ENCODE results near the gene ZNF653. TPM values are rescaled to one million over a fixed set of nuclear protein-coding genes. Genes with fewer than 3 reads are reported as not detected.
A peak's percentile ranks its signal among the peaks of the same experiment; 100 is the strongest.

The ZNF653 gene
- total RNA-seq, result 7.0 and 9.8 TPM in 2 replicates
- polyA plus RNA-seq, result 7.1 and 8.7 TPM in 2 replicates
- polyA plus RNA-seq (2011; cell fraction: cytosol; rRNA removed), result 8.4 and 10.9 TPM in 2 replicates
- polyA plus RNA-seq (2011; cell fraction: nucleus; rRNA removed), result 18.7 and 21.3 TPM in 2 replicates
- 5.3 and 5.9 TPM in 2 replicates for polyA plus RNA-seq (2012)
- 3.2 TPM in 2 replicates for polyA minus RNA-seq
- polyA minus RNA-seq (2011; cell fraction: cytosol; rRNA and poly(A)+ RNA removed), result 4.7 TPM
- 5.5 and 7.1 TPM in 2 replicates for polyA minus RNA-seq (2011; cell fraction: nucleus; rRNA and poly(A)+ RNA removed)
- Bru-seq, nascent RNA, result percentile 31 among the genes with signal in this experiment
- BruChase-seq, experiment 1, labeled RNA remaining after a 6-hour chase, result percentile 61 among the genes with signal in this experiment
- BruChase-seq, experiment 2, labeled RNA remaining after a 2-hour chase, result percentile 59 among the genes with signal in this experiment
- long read RNA-seq, partial matches to known transcripts, result 0 of 5 reads
- long read RNA-seq, other reads (novel, unspliced or antisense), result 3 of 5 reads

DNA sequence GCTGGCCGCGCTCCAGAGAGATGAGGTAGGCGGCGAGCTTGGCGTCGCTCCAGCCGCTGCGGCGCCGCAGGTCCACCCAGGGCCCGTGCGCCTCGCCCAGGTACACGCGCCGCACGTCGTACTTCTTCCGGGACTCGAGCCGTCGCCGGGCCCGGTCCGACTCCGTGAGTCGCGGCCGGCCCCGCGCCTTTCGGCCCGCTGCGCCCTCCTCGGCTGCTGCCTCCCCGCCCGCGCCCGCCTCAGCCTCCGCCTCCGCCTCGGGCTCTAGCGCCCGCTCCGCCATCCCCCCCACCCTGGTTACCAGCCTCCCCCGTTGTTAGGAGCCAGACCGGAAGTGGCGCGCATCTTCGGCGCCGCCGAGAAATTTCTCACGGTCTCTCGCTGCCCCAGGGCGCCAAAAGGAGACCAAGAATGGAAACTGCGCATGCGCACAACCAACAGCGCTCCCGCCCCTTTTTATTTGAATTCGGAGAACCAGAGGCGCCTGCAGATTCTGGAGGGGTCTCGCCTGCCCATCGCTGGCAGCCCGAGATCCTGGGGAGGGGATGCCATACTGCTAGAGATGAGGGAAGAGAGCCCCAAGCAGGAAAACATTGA, at the start of gene ZNF653:
Gene ZNF653, minus strand, starts transcription at position 336 of the 597 bp plus-strand sequence. Its CDS starts 53 bp downstream, at position 283.
- peak within 1 kb of the TSS; percentile 89 for H3K4me2 ChIP-seq (ENCODE audit: insufficient read depth, low read length)
- FAIRE-seq, result peak; percentile 90
- no peak for TF ChIP-seq CTCF (IDR thresholded peaks at IDR 0.05; ENCODE audit: extremely low read depth in 1 of 2, insufficient read depth in 1 of 2, low read depth in 1 of 2, low read length in 2 of 2)
- TF ChIP-seq POLR2AphosphoS5 (IDR thresholded peaks at IDR 0.05; ENCODE audit: insufficient read depth, low read depth, low read length), result peak; percentile 88
- intact Hi-C loops (cut with micrococcal nuclease) (loop anchor here (1.0 kb wide), 2 partner anchors 24 to 54 kb away; partner anchors contain the start of genes ECSIT and ELOF1), dilution Hi-C loops (cut with MboI; ENCODE audit: extremely low pct_ligation_motif_present, low sequenced_read_pairs) (no loop called here)
- H3K9me3 ChIP-seq (replicated peaks; ENCODE audit: control insufficient read depth, insufficient read depth, low read length), result no peaks in the 10 kb centered on the region
- H3K79me2 ChIP-seq (ENCODE audit: control insufficient read depth, insufficient read depth, low read length), result no peaks in the 10 kb centered on the region
- H3K4me1 ChIP-seq (ENCODE audit: control insufficient read depth, extremely low read depth, insufficient read depth, low read length), result peaks cover 10% of the 10 kb centered on the region
- no peaks in the 10 kb centered on the region for H3K9me1 ChIP-seq (replicated peaks; ENCODE audit: control insufficient read depth, extremely low read depth, insufficient read depth, low read length)
- H3K4me3 ChIP-seq (replicated peaks in 1 of 3; ENCODE audit: insufficient read depth in 1 of 3, low read depth in 1 of 3, low read length in 3 of 3), result peak within 1 kb of the TSS; percentile 49 to 71 (median 71)
- CTCF ChIA-PET, result interaction anchor here (0.8 to 1.4 kb wide), 4 partner anchors 9 to 82 kb away, joined by 3 to 4 read pairs (median 3); partner anchors contain the start of gene ELOF1
- H3K27ac ChIP-seq (ENCODE audit: insufficient read depth, low read depth, low read length), result peak within 1 kb of the TSS; percentile 81
- H3K9ac ChIP-seq (replicated peaks; ENCODE audit: extremely low read depth, insufficient read depth, low read length), result peak within 1 kb of the TSS; percentile 90
- peak within 1 kb of the TSS; percentile 93 for H2AFZ ChIP-seq (ENCODE audit: low read depth, low read length)
- no TSS peak for BruUV-seq (replicated peaks)
- H4K20me1 ChIP-seq (replicated peaks; ENCODE audit: control insufficient read depth, extremely low read depth, insufficient read depth, low read length), result no peaks in the 10 kb centered on the region
- H3K36me3 ChIP-seq (ENCODE audit: control insufficient read depth in 2 of 2, extremely low read depth in 1 of 2, insufficient read depth in 2 of 2, low read length in 2 of 2), result no peaks in the 10 kb centered on the region
- POLR2A ChIA-PET, result no interaction called here
- H3K27me3 ChIP-seq (ENCODE audit: control insufficient read depth in 2 of 2, insufficient read depth in 2 of 2, low read length in 2 of 2), result no peaks in the 10 kb centered on the region
- DNase-seq (ENCODE audit: low read depth, low spot score), result peak; percentile 94
